Central memory CD8-positive, alpha-beta T cell (primary cell): Measurements from ENCODE around the gene MYO18B.

Experiments
- ATAC-seq: fragments of 150-1000 bp; cut with Tn5 transposase; replicated peaks from 2 replicates; pipeline ENCODE4 v1.10.0; 2022; ENCODE audit warnings: mild to moderate bottlenecking, moderate FRiP score, moderate number of reproducible peaks; ENCODE audit not compliant: poor library complexity, severe bottlenecking; ENCODE audit errors: extremely low read depth
- DNase-seq, 2 donors: peaks; one replicate each; pipeline ENCODE4 v3.0.0; 2021; ENCODE audit warnings: low spot score in 2 of 2
- H3K27ac Mint-ChIP-seq: one replicate; pipeline ENCODE4 v1.8.0; 2022; ENCODE audit warnings: low read depth, mild to moderate bottlenecking, moderate library complexity, mixed read lengths
- H3K27me3 Mint-ChIP-seq: one replicate; pipeline ENCODE4 v1.8.0; 2022; ENCODE audit warnings: mixed read lengths
- H3K36me3 Mint-ChIP-seq: one replicate; pipeline ENCODE4 v1.8.0; 2022; ENCODE audit warnings: mild to moderate bottlenecking, moderate library complexity, mixed read lengths; ENCODE audit not compliant: insufficient read depth
- H3K4me1 Mint-ChIP-seq: one replicate; pipeline ENCODE4 v1.8.0; 2022; ENCODE audit warnings: mixed read lengths
- H3K4me3 Mint-ChIP-seq: one replicate; pipeline ENCODE4 v1.8.0; 2022; ENCODE audit warnings: mild to moderate bottlenecking, moderate library complexity, mixed read lengths
- H3K9me3 Mint-ChIP-seq: one replicate; pipeline ENCODE4 v1.8.0; 2022; ENCODE audit warnings: mixed read lengths

The MYO18B gene

GRCh38 chr22:25876871-25877270 lies 134.9 kb downstream of the MYO18B start:
- no peaks in the 10 kb centered on the region for H3K36me3 Mint-ChIP-seq
- H3K9me3 Mint-ChIP-seq = no peaks in the 10 kb centered on the region
- H3K4me3 Mint-ChIP-seq = no peak overlapping the region
- peaks cover 32% of the 10 kb centered on the region for H3K27me3 Mint-ChIP-seq
- H3K27ac Mint-ChIP-seq = no peak overlapping the region
- DNase-seq (no peak), ATAC-seq (no peak)
- no peaks in the 10 kb centered on the region for H3K4me1 Mint-ChIP-seq

GRCh38 chr22:25878933-25879332 lies 136.9 kb downstream of the MYO18B start:
- Mint-ChIP-seq H3K36me3 (no peaks in the 10 kb centered on the region), H3K4me3 (no peak overlapping the region), H3K27ac (no peak overlapping the region), H3K4me1 (no peaks in the 10 kb centered on the region), H3K9me3 (no peaks in the 10 kb centered on the region), H3K27me3 (peaks cover 32% of the 10 kb centered on the region)
- ATAC-seq (no peak), DNase-seq (no peak)

- Mint-ChIP-seq H3K36me3 (no peaks in the 10 kb centered on the region), H3K4me3 (no peak overlapping the region), H3K4me1 (no peaks in the 10 kb centered on the region), H3K27ac (no peak overlapping the region), H3K9me3 (no peaks in the 10 kb centered on the region), H3K27me3 (peaks cover 28% of the 10 kb centered on the region)
- ATAC-seq = no peak
- DNase-seq = no peak
These were observed 138.5 kb downstream of the MYO18B start for GRCh38 chr22:25880524-25880923.

- Mint-ChIP-seq H3K4me3 (no peak overlapping the region), H3K27ac (no peak overlapping the region), H3K9me3 (no peaks in the 10 kb centered on the region), H3K4me1 (no peaks in the 10 kb centered on the region), H3K36me3 (no peaks in the 10 kb centered on the region), H3K27me3 (peaks cover 21% of the 10 kb centered on the region)
- DNase-seq (no peak), ATAC-seq (no peak)
These were observed 139.3 kb downstream of the MYO18B start for GRCh38 chr22:25881210-25881755.

- H3K4me1 Mint-ChIP-seq = no peaks in the 10 kb centered on the region
These were observed 140.4 kb downstream of the MYO18B start for GRCh38 chr22:25882360-25882759.

GRCh38 chr22:25883482-25884033 lies 141.6 kb downstream of the MYO18B start:
- Mint-ChIP-seq H3K9me3 (no peaks in the 10 kb centered on the region), H3K4me3 (no peak overlapping the region), H3K4me1 (no peaks in the 10 kb centered on the region), H3K27ac (no peak overlapping the region), H3K27me3 (peaks cover 11% of the 10 kb centered on the region), H3K36me3 (no peaks in the 10 kb centered on the region)
- DNase-seq = no peak
- no peak for ATAC-seq

More at GRCh38 chr22:25882360-25882759, 140.4 kb downstream of the MYO18B start:
- Mint-ChIP-seq H3K27ac (no peak overlapping the region), H3K4me3 (no peak overlapping the region), H3K27me3 (peaks cover 11% of the 10 kb centered on the region), H3K9me3 (no peaks in the 10 kb centered on the region), H3K36me3 (no peaks in the 10 kb centered on the region)
- DNase-seq = no peak
- no peak for ATAC-seq

GRCh38 chr22:25884121-25884520 lies 142.1 kb downstream of the MYO18B start:
- Mint-ChIP-seq H3K27me3 (peaks cover 6% of the 10 kb centered on the region), H3K4me3 (no peak overlapping the region), H3K27ac (no peak overlapping the region), H3K9me3 (no peaks in the 10 kb centered on the region), H3K36me3 (no peaks in the 10 kb centered on the region), H3K4me1 (no peaks in the 10 kb centered on the region)
- no peak for DNase-seq
- ATAC-seq = no peak

GRCh38 chr22:25888399-25889054 lies 146.5 kb downstream of the MYO18B start:
- Mint-ChIP-seq H3K27ac (no peak overlapping the region), H3K27me3 (peaks cover 12% of the 10 kb centered on the region), H3K9me3 (no peaks in the 10 kb centered on the region), H3K4me3 (no peak overlapping the region), H3K4me1 (no peaks in the 10 kb centered on the region), H3K36me3 (no peaks in the 10 kb centered on the region)
- no peak for DNase-seq
- ATAC-seq = no peak

- H3K36me3 Mint-ChIP-seq = no peaks in the 10 kb centered on the region
- no peaks in the 10 kb centered on the region for H3K4me1 Mint-ChIP-seq
- ATAC-seq (no peak), DNase-seq (no peak)
- no peak overlapping the region for H3K27ac Mint-ChIP-seq
- peaks cover 28% of the 10 kb centered on the region for H3K27me3 Mint-ChIP-seq
- H3K9me3 Mint-ChIP-seq = no peaks in the 10 kb centered on the region
- H3K4me3 Mint-ChIP-seq = no peak overlapping the region
These were observed 148.7 kb downstream of the MYO18B start for GRCh38 chr22:25890651-25891050.

GRCh38 chr22:25892678-25893077 lies 150.7 kb downstream of the MYO18B start:
- Mint-ChIP-seq H3K9me3 (no peaks in the 10 kb centered on the region), H3K4me1 (no peaks in the 10 kb centered on the region), H3K27ac (no peak overlapping the region), H3K27me3 (peaks cover 45% of the 10 kb centered on the region), H3K4me3 (no peak overlapping the region), H3K36me3 (no peaks in the 10 kb centered on the region)
- no peak for ATAC-seq
- no peak for DNase-seq

- Mint-ChIP-seq H3K36me3 (no peaks in the 10 kb centered on the region), H3K9me3 (no peaks in the 10 kb centered on the region), H3K27ac (no peak overlapping the region), H3K27me3 (peaks cover 42% of the 10 kb centered on the region), H3K4me3 (no peak overlapping the region), H3K4me1 (no peaks in the 10 kb centered on the region)
- DNase-seq (no peak), ATAC-seq (no peak)
These were observed 153.7 kb downstream of the MYO18B start for GRCh38 chr22:25895678-25896077.

GRCh38 chr22:25896098-25896497 lies 154.1 kb downstream of the MYO18B start:
- no peaks in the 10 kb centered on the region for H3K9me3 Mint-ChIP-seq
- no peak overlapping the region for H3K4me3 Mint-ChIP-seq
- no peaks in the 10 kb centered on the region for H3K4me1 Mint-ChIP-seq
- ATAC-seq (no peak), DNase-seq (no peak)
- peaks cover 37% of the 10 kb centered on the region for H3K27me3 Mint-ChIP-seq
- H3K27ac Mint-ChIP-seq = no peak overlapping the region
- no peaks in the 10 kb centered on the region for H3K36me3 Mint-ChIP-seq

GRCh38 chr22:25896592-25896991 lies 154.6 kb downstream of the MYO18B start:
- DNase-seq = no peak

More at GRCh38 chr22:25896592-25896991, 154.6 kb downstream of the MYO18B start:
- no peak for ATAC-seq
- Mint-ChIP-seq H3K4me1 (no peaks in the 10 kb centered on the region), H3K27ac (no peak overlapping the region), H3K9me3 (no peaks in the 10 kb centered on the region), H3K27me3 (peaks cover 34% of the 10 kb centered on the region), H3K36me3 (no peaks in the 10 kb centered on the region), H3K4me3 (no peak overlapping the region)
